B cell (primary cell): ENCODE results near the gene ERGIC1. TPM values are rescaled to one million over a fixed set of nuclear protein-coding genes. Genes with fewer than 3 reads are reported as not detected.

Experiments
- ATAC-seq: fragments of 200-7000 bp; cut with Tn5 transposase; one replicate; pipeline ENCODE4 v1.10.0; 2021; ENCODE audit warnings: low read depth, mild to moderate bottlenecking, moderate number of reproducible peaks, moderate library complexity
- CTCF ChIA-PET: fragments of 350-600 bp; sonication (Branson Sonifier 250); formaldehyde crosslinking; loops from one replicate; lab custom pipeline; 2021; ENCODE audit warnings: antibody characterized with exemption, inconsistent platforms; lab: Charles Lee
- POLR2A ChIA-PET: fragments of 350-600 bp; sonication (Branson Sonifier 250); formaldehyde crosslinking; loops from one replicate; lab custom pipeline; 2021; ENCODE audit warnings: antibody characterized with exemption; lab: Charles Lee
- DNase-seq: peaks from one replicate; pipeline ENCODE4 v3.0.0; 2013
- H2AFZ ChIP-seq: 2 replicates; pipeline ENCODE4 v1.6.1; 2012; ENCODE audit warnings: mild to moderate bottlenecking, low read depth, low read length; ENCODE audit not compliant: insufficient read depth, poor library complexity, severe bottlenecking
- H3K27ac ChIP-seq, 2 donors: 1 replicate in 1 of 2; 2 replicates in 1 of 2; pipeline ENCODE4 v1.5.1; 2012 to 2013; ENCODE audit warnings: low read length in 2 of 2, mild to moderate bottlenecking in 2 of 2, moderate library complexity in 1 of 2
- H3K27me3 ChIP-seq, 4 experiments: fragments of 200-600 bp in 1 of 4; sonication (generic) in 1 of 4; replicated peaks in 1 of 4; 1 replicate in 2 of 4; 2 replicates in 2 of 4; pipeline versions ENCODE4 v1.6.1 to v1.7.0; 2013 to 2016; ENCODE audit warnings: low read length in 3 of 4, mild to moderate bottlenecking in 2 of 4, mixed read lengths in 1 of 4, moderate library complexity in 1 of 4; ENCODE audit not compliant: insufficient read depth in 4 of 4, control insufficient read depth in 3 of 4; ENCODE audit errors: control extremely low read depth in 1 of 4
- H3K36me3 ChIP-seq, 2 experiments: replicated peaks in 1 of 2; 1 replicate in 1 of 2; 2 replicates in 1 of 2; pipeline versions ENCODE4 v1.6.1 to v1.7.1; 2013; ENCODE audit warnings: low read length in 1 of 2; ENCODE audit not compliant: insufficient read depth in 2 of 2, control insufficient read depth in 1 of 2; ENCODE audit errors: control extremely low read depth in 1 of 2, extremely low read depth in 1 of 2
- H3K4me1 ChIP-seq, 2 donors: fragments of 200-600 bp in 1 of 2; sonication (generic) in 1 of 2; 1 replicate in 1 of 2; 2 replicates in 1 of 2; pipeline versions ENCODE4 v1.5.1 to v1.6.1; 2013 to 2017; ENCODE audit warnings: low read length in 2 of 2; ENCODE audit not compliant: control insufficient read depth in 2 of 2, insufficient read depth in 2 of 2
- H3K4me2 ChIP-seq: replicated peaks from 2 replicates; pipeline ENCODE3; 2012; ENCODE audit warnings: mild to moderate bottlenecking, low read depth, low read length; ENCODE audit not compliant: poor library complexity, severe bottlenecking
- H3K4me3 ChIP-seq, 5 experiments: fragments of 200-600 bp in 1 of 5; sonication (generic) in 1 of 5; 1 replicate in 3 of 5; 2 replicates in 2 of 5; pipeline versions ENCODE4 v1.5.1 to v1.7.0; 2011 to 2016; ENCODE audit warnings: low read length in 4 of 5, mild to moderate bottlenecking in 4 of 5, low read depth in 2 of 5, control low read depth in 1 of 5, moderate library complexity in 1 of 5; ENCODE audit not compliant: insufficient read depth in 1 of 5; ENCODE audit errors: control extremely low read depth in 1 of 5, extremely low read depth in 1 of 5
- H3K79me2 ChIP-seq: fragments of 200-600 bp; sonication (generic); one replicate; pipeline ENCODE4 v1.6.0; 2016; ENCODE audit warnings: low read length; ENCODE audit not compliant: control insufficient read depth, insufficient read depth
- H3K9ac ChIP-seq: fragments of 200-600 bp; sonication (generic); 2 replicates; pipeline ENCODE4 v1.6.1; 2017; ENCODE audit warnings: mild to moderate bottlenecking, low read length, moderate library complexity
- H3K9me3 ChIP-seq, 3 donors: one replicate each; pipeline versions ENCODE4 v1.6.1 to v1.7.1; 2013; ENCODE audit warnings: low read length in 2 of 3; ENCODE audit not compliant: control insufficient read depth in 2 of 3, insufficient read depth in 1 of 3; ENCODE audit errors: control extremely low read depth in 1 of 3
- H4K20me1 ChIP-seq: 2 replicates; pipeline ENCODE4 v1.6.0; 2012; ENCODE audit warnings: mild to moderate bottlenecking, low read length; ENCODE audit not compliant: insufficient read depth, control insufficient read depth, poor library complexity, severe bottlenecking
- H3K27ac Mint-ChIP-seq: one replicate; pipeline ENCODE4 v1.8.0; 2021; ENCODE audit warnings: mixed read lengths
- H3K27me3 Mint-ChIP-seq: one replicate; pipeline ENCODE4 v1.8.0; 2021; ENCODE audit warnings: mixed read lengths
- H3K4me1 Mint-ChIP-seq: one replicate; pipeline ENCODE4 v1.8.0; 2021; ENCODE audit warnings: mixed read lengths
- H3K4me3 Mint-ChIP-seq: one replicate; pipeline ENCODE4 v1.8.0; 2021; ENCODE audit warnings: mixed read lengths
- H3K9me3 Mint-ChIP-seq: one replicate; pipeline ENCODE4 v1.8.0; 2022; ENCODE audit warnings: mixed read lengths; ENCODE audit not compliant: insufficient read depth
- CTCF ChIP-seq: fragments of 200-600 bp; IDR thresholded peaks from one replicate; pipeline ENCODE4 v1.8.0; 2022; ENCODE audit warnings: antibody characterized with exemption, mild to moderate bottlenecking
- EZH2 ChIP-seq: IDR thresholded peaks from 2 replicates; pipeline ENCODE4 v1.6.1; 2012; ENCODE audit warnings: borderline replicate concordance, low read depth, mild to moderate bottlenecking, moderate library complexity, low read length; ENCODE audit not compliant: insufficient read depth, poor library complexity, severe bottlenecking
- WGBS: methylation state at CpG from one replicate; pipeline ENCODE4 v1.1.5; 2013; ENCODE audit warnings: missing lambda C conversion rate; ENCODE audit not compliant: insufficient coverage; 5-methylcytosine and 5-hydroxymethylcytosine counted together
- intact Hi-C: fragments of 100-400 bp; cut with micrococcal nuclease; formaldehyde crosslinking; loops from one replicate; pipeline ENCODE4 v1.10.0; 2022
- polyA plus RNA-seq: library from polyadenylated mRNA; depleted of rRNA; stranded (reverse); fragments of >200 nt; gene quantifications from 2 replicates; pipeline ENCODE4 v1.2.3, GENCODE V29; 2012
- total RNA-seq, 2 donors: library from RNA; stranded (reverse); fragments of 120-200 nt in 1 of 2; gene quantifications; 1 replicate in 1 of 2; 2 replicates in 1 of 2; pipeline versions ENCODE4 v1.2.3 to v1.2.4, GENCODE V29; 2013 to 2022

The ERGIC1 gene
- total and polyA plus RNA-seq, 2 donors (not counting 1 experiment from before 2014, with no cell fraction given): 86.3 to 140 TPM

DNA sequence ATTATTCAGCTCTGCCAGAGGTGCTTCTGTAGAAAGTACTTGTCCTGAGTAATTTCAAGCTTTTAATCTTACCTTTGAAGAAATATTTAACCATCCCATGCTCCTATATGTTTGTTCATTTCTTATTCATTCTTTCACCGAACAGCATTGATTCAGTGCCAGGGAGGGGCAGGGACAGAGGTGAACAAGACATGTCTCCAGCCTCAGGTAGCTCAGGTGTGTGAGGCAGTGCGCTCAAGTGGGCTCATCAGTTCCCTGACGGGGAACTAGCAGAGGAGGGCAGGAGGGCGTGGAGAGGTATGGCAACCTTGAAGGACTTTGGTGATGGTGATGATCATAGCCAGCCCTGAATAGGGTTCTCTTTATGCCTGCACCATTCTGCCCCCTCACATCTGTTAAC is 25.9 kb downstream of the ERGIC1 start:
- no peaks in the 10 kb centered on the region for H3K27me3 Mint-ChIP-seq
- CTCF ChIA-PET: interaction anchor here (0.8 to 1.5 kb wide), 3 partner anchors 10 to 147 kb away, joined by 3 to 4 read pairs (median 3); no protein-coding TSS in a partner anchor
- peaks cover 0 to 29% of the 10 kb centered on the region in 2 experiments for H3K36me3 ChIP-seq
- H2AFZ ChIP-seq: no peak overlapping the region
- TF ChIP-seq CTCF (no peak), EZH2 (no peak)
- no peaks in the 10 kb centered on the region for H3K27me3 ChIP-seq
- intact Hi-C loops: no loop called here
- peaks cover 10 to 19% of the 10 kb centered on the region in 2 donors for H3K4me1 ChIP-seq
- ATAC-seq (no peak), DNase-seq (no peak)
- no peak overlapping the region for H3K4me3 ChIP-seq
- H3K79me2 ChIP-seq: peaks cover 96% of the 10 kb centered on the region
- WGBS: 92% methylated on average over 2 of the region's 4 CpGs
- H3K9me3 ChIP-seq: no peaks in the 10 kb centered on the region
- POLR2A ChIA-PET: interaction anchor here (1.6 kb wide), 1 partner anchor 10 kb away, joined by 4 read pairs; no protein-coding TSS in a partner anchor
- peak overlapping the region; percentile 35 for H3K27ac Mint-ChIP-seq
- no peaks in the 10 kb centered on the region for H3K9me3 Mint-ChIP-seq
- H4K20me1 ChIP-seq: peaks cover 74% of the 10 kb centered on the region
- H3K4me2 ChIP-seq: no peak overlapping the region
- H3K4me1 Mint-ChIP-seq: peaks cover 58% of the 10 kb centered on the region
- H3K27ac ChIP-seq: peak overlapping the region in 1 of 2 donors; percentile 65
- H3K4me3 Mint-ChIP-seq: no peak overlapping the region
- H3K9ac ChIP-seq: no peak overlapping the region
